Ectodermal cell (in vitro differentiated cells): ENCODE data around the gene SPATA6.

Experiments used
- H3K27ac ChIP-seq: 2 replicates; pipeline ENCODE4 v1.7.0; 2013; ENCODE audit warnings: mild to moderate bottlenecking, low read depth, low read length; ENCODE audit not compliant: insufficient read depth, poor library complexity, severe bottlenecking
- H3K27me3 ChIP-seq: 2 replicates; pipeline ENCODE4 v1.7.0; 2013; ENCODE audit warnings: mild to moderate bottlenecking, low read length; ENCODE audit not compliant: insufficient read depth, control insufficient read depth, poor library complexity, severe bottlenecking
- H3K36me3 ChIP-seq: one replicate; pipeline ENCODE4 v1.7.0; 2013; ENCODE audit warnings: low read length; ENCODE audit not compliant: control insufficient read depth, insufficient read depth
- H3K4me1 ChIP-seq: one replicate; pipeline ENCODE4 v1.7.0; 2013; ENCODE audit warnings: low read length; ENCODE audit not compliant: control insufficient read depth, insufficient read depth
- H3K4me3 ChIP-seq: 2 replicates; pipeline ENCODE4 v1.7.0; 2013; ENCODE audit warnings: low read depth, low read length, control low read depth; ENCODE audit not compliant: insufficient read depth
- H3K9me3 ChIP-seq: 2 replicates; pipeline ENCODE4 v1.7.0; 2013; ENCODE audit warnings: mild to moderate bottlenecking, low read length, moderate library complexity; ENCODE audit not compliant: control insufficient read depth
- WGBS, 2 experiments: methylation state at CpG; one replicate each; pipeline ENCODE4 v1.1.7; 2013; ENCODE audit warnings: missing lambda C conversion rate in 2 of 2; 5-methylcytosine and 5-hydroxymethylcytosine counted together

The SPATA6 gene

GRCh38 chr1:48422009-48422408, 50.0 kb downstream of the SPATA6 start:
- Histone ChIP-seq H3K9me3 (no peaks in the 10 kb centered on the region), H3K4me3 (no peak overlapping the region), H3K36me3 (no peaks in the 10 kb centered on the region), H3K27ac (no peak overlapping the region), H3K4me1 (no peaks in the 10 kb centered on the region), H3K27me3 (no peaks in the 10 kb centered on the region)
- 84 to 89% methylated on average over 1 of the region's 1 CpG for WGBS, 2 experiments

DNA sequence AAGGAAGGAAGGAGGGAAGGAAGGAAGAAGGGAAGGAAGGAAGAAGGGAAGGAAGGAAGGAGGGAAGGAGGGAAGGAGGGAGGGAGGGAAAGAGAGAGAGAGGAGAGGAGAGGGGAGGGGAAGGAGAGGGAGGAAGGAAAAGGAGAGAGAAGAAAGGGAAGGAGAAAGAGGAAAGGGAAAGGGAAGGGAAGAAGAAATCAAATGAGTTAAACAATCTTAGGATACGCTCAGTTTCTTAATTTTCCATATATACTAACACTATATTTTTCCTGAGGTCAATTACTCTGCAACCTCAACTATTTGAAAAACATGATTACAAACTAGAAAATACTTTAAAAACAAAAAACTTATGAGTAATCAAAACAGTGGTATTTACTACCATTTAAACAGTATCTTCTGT, 53.3 kb downstream of the SPATA6 start:
- no peaks in the 10 kb centered on the region for H3K4me1 ChIP-seq
- H3K27me3 ChIP-seq = no peaks in the 10 kb centered on the region
- 60 to 80% methylated on average over 1 of the region's 1 CpG for WGBS, 2 experiments
- no peak overlapping the region for H3K27ac ChIP-seq
- H3K9me3 ChIP-seq = no peaks in the 10 kb centered on the region
- no peak overlapping the region for H3K4me3 ChIP-seq
- no peaks in the 10 kb centered on the region for H3K36me3 ChIP-seq

DNA sequence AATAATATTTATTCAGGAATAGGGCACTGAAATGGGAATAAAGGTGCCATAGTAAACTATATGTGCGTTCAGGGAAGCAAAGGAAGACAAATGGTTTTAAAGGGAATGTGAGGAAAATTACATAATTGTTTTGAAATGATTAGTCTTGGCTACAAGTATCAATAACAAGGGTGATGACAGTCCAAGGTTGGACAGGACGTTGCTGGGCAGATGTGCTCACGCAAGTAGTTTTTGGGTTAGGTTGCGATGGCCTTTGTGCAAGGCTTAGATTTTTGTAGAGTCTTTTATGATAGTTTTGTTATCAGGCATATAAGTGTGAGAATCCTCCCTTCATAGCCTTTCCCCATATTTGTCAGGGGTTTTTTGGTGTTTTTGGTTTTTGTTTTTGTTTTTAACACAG, 57.0 kb downstream of the SPATA6 start:
- WGBS, 2 experiments = 95 to 96% methylated on average over 4 of the region's 4 CpGs
- no peak overlapping the region for H3K27ac ChIP-seq
- no peaks in the 10 kb centered on the region for H3K36me3 ChIP-seq

GRCh38 chr1:48414264-48414663, 57.7 kb downstream of the SPATA6 start:
- Histone ChIP-seq H3K27ac (no peak overlapping the region), H3K27me3 (no peaks in the 10 kb centered on the region), H3K36me3 (no peaks in the 10 kb centered on the region), H3K4me1 (no peaks in the 10 kb centered on the region), H3K9me3 (no peaks in the 10 kb centered on the region), H3K4me3 (no peak overlapping the region)
- WGBS, 2 experiments = 78 to 94% methylated on average over 2 of the region's 2 CpGs

More for the DNA sequence above, 57.0 kb downstream of the SPATA6 start:
- no peaks in the 10 kb centered on the region for H3K4me1 ChIP-seq
- no peaks in the 10 kb centered on the region for H3K9me3 ChIP-seq
- H3K4me3 ChIP-seq = no peak overlapping the region
- H3K27me3 ChIP-seq = no peaks in the 10 kb centered on the region

- WGBS, 2 experiments = 93% methylated on average over 2 of the region's 2 CpGs
- Histone ChIP-seq H3K4me1 (no peaks in the 10 kb centered on the region), H3K27me3 (no peaks in the 10 kb centered on the region), H3K4me3 (no peak overlapping the region), H3K36me3 (no peaks in the 10 kb centered on the region), H3K27ac (no peak overlapping the region), H3K9me3 (no peaks in the 10 kb centered on the region)
Observed at GRCh38 chr1:48405940-48406339, 66.1 kb downstream of the SPATA6 start.

DNA sequence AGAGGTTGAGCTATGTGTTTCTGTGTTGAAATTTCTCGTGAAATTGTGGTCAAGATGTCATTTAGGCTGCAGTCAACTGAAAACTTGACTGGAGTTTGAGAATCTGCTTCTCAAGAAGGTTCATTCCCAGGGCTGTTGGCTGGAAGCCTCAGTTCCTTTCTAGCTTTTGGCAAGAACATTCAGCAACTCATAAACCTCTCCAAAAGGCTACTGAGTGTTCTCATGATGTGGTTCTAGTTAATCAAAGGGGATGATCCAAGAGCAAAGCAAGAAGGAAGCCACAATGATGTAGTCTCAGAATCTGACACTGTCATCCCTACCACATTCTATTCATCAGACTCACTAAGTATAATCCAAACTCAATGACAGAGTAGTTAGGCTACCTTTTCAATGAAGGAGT, 66.6 kb downstream of the SPATA6 start:
- Histone ChIP-seq H3K27me3 (no peaks in the 10 kb centered on the region), H3K4me3 (no peak overlapping the region), H3K36me3 (no peaks in the 10 kb centered on the region), H3K9me3 (no peaks in the 10 kb centered on the region), H3K4me1 (no peaks in the 10 kb centered on the region), H3K27ac (no peak overlapping the region)
- WGBS, 2 experiments = 96% methylated on average over 1 of the region's 1 CpG

DNA sequence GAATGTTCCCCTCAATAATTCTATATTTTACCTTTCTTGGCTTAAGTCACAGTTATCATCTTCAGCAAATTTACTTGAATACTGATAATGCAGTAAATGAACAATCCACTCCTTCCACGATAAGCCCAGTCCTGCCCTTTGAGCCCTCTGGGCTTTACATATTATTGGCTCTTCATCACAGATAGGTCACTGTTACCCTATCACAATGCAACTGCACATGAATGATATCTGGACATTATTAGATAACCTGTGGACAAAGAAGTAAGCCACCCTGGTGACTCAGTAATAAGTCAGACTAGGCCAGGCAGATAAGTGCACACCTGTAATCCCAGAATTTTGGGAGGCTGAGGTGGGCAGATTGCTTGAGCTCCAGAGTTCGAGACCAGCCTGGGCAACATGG, 69.4 kb downstream of the SPATA6 start:
- Histone ChIP-seq H3K27me3 (no peaks in the 10 kb centered on the region), H3K4me1 (no peaks in the 10 kb centered on the region), H3K36me3 (no peaks in the 10 kb centered on the region), H3K27ac (no peak overlapping the region), H3K4me3 (no peak overlapping the region), H3K9me3 (no peaks in the 10 kb centered on the region)
- WGBS, 2 experiments = 90 to 97% methylated on average over 2 of the region's 2 CpGs

DNA sequence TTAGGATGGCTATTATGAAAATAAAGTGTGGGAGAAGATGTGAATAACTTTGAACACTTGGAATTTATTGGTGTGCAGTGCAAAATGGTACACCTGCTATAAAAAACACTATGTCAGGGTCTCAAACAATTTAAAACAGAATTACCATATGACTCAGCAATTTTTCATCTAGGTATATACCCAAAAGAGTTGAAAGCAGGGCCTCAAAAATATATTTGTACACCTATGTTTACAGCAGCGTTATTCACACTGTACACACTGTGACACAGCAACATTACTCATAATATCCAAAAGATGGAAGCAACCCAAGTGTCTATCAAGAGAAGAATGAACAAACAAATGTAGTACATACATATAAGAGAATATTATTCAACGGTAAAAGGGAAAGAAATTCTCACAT, 75.8 kb downstream of the SPATA6 start:
- Histone ChIP-seq H3K4me1 (no peaks in the 10 kb centered on the region), H3K9me3 (no peaks in the 10 kb centered on the region), H3K4me3 (no peak overlapping the region), H3K27me3 (no peaks in the 10 kb centered on the region), H3K27ac (no peak overlapping the region), H3K36me3 (no peaks in the 10 kb centered on the region)
- WGBS, 2 experiments = 100% methylated on average over 1 of the region's 2 CpGs

DNA sequence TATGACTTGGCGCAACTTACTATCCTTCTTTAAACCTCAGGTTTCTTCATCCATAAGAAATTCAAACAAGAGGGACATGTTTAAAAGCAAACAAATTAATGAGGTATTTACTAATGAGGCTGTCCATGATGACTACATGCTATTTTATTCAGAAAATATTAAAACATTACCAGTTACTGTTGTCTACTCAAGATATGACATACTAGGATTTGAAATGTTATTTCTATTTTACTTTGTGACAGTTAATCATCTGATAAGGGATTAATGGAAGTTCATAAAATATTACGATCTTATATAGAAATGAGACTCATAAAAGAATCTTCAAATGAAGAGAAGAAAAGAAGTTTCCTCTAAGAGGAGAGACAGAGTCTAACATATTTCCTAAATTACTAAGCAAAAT, 80.1 kb downstream of the SPATA6 start:
- no peaks in the 10 kb centered on the region for H3K9me3 ChIP-seq
- no peak overlapping the region for H3K4me3 ChIP-seq
- H3K27me3 ChIP-seq = no peaks in the 10 kb centered on the region
- no peak overlapping the region for H3K27ac ChIP-seq
- no CpG with 5 or more reads among the region's 2 CpGs for WGBS, 2 experiments
- H3K4me1 ChIP-seq = no peaks in the 10 kb centered on the region
- H3K36me3 ChIP-seq = no peaks in the 10 kb centered on the region

GRCh38 chr1:48387409-48387808, 84.6 kb downstream of the SPATA6 start:
- no peaks in the 10 kb centered on the region for H3K4me1 ChIP-seq
- WGBS, 2 experiments = 93 to 94% methylated on average over 3 of the region's 3 CpGs
- no peaks in the 10 kb centered on the region for H3K9me3 ChIP-seq
- no peak overlapping the region for H3K4me3 ChIP-seq
- H3K27me3 ChIP-seq = no peaks in the 10 kb centered on the region
- H3K36me3 ChIP-seq = no peaks in the 10 kb centered on the region
- H3K27ac ChIP-seq = no peak overlapping the region

DNA sequence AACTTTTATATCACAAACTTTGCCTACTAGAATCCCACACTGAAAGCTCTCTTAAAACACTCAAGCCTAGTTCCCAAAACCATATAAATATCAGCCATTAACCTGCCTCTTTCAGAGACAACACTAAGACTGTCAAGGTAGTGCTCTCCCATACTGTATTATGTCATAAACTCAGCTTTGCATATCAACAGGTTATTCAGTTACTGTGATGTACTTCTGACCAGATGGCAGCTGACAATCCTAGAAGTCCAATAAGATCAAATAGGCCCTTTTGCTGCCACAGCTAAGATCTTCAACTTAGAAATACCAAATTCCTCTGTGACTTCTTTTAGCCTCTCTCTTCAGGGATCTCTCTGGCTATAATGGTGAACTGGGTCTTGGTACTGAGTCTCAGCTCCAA, 97.2 kb downstream of the SPATA6 start:
- Histone ChIP-seq H3K4me3 (no peak overlapping the region), H3K27me3 (no peaks in the 10 kb centered on the region), H3K27ac (no peak overlapping the region), H3K4me1 (no peaks in the 10 kb centered on the region), H3K9me3 (peaks cover 2% of the 10 kb centered on the region), H3K36me3 (peaks cover 4% of the 10 kb centered on the region)
